Activated gamma-delta T cell treated with Interleukin-2 at 50 U/mL for 16 hours (primary cell): ENCODE measurements around the gene KLRD1.
"Not testable (repeated sequence)": the region's sequence is repeated elsewhere in the genome, so short reads cannot be mapped to it uniquely, and the experiment has no call there.

ENCODE experiments used
- DNase-seq: peaks from one replicate; pipeline ENCODE4 v3.0.0-alpha.2; 2020

The KLRD1 gene, protein sequence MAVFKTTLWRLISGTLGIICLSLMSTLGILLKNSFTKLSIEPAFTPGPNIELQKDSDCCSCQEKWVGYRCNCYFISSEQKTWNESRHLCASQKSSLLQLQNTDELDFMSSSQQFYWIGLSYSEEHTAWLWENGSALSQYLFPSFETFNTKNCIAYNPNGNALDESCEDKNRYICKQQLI

DNA sequence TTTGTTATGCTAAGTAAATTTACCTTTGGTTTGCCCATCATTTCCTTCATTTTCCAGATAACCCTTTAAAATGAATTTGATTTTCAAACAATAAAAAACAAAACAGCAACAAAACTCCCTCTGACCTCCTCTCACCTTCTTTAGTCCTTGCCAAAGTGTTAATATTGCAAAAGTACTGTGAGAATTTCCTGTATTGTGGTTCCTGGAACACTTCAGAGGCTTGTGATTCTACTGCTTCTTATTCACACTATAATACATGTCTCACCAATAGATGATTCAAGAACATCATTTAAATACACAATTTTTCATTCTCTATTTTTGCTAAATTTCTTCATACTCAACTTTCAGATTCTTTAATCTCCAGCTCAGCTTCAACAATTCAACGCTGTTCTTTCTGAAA lies at the start of gene KLRD1:
Gene KLRD1, plus strand, starts transcription at position 241 of the 400 bp plus-strand sequence. CDS start 208 bp downstream, outside the sequence.
- no peak for DNase-seq

DNA sequence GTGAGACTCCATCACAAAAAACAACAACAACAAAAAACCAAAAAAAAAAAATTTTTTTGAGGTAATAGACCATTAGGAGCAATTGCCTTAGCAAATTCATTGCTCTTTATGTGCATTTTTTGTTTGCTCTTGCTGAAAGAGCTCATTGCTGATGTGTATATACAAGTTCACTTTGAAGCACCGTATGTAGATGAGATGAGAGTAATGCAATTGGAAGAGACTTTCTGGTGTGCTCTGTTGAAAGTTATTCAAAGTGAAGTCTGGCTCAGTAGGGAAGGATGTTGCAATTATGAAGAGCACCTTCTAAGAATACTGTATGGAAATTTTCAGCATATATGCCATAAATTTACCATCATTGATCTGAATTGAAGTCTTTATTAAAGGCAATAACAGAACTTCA lies 46.7 kb upstream of the KLRD1 start:
- DNase-seq, result no peak

DNA sequence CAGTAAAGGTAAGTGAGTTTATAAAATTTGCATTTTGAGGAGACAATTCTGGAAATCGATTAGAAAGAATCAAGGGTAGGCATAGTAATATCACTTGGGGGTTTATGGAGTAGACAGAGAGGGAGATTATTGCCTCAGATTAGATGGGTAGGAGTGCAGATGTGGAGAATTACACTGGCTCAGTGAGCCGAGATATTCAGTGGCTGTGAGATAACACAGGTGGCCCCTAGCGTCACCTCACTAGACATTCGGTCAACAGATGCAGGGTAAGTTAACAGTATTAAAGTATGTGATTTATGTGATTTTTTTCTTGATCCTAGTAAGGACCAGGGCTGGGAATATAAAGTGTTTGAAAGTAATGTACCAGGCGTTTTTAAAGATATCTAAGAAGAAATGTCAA lies 39.6 kb upstream of the KLRD1 start:
- DNase-seq, result no peak

DNA sequence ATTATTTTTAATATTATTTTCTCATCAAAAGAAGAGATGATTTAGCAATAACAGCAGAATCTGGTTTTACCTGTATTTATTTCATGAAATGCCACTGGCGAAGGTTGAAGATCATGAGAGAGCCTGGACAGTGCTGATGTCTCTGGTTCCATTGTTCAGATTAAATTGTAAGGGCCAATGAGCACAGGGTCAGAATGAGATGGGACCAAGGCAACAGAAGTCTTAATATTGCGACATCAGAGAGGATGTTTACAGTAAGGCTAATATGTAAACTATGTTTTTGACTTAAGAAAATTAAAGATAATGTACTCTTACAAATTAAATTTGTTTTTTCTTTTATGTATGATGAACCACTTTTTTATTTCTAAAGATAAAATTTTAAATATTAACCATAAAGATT lies 35.2 kb upstream of the KLRD1 start:
- no peak for DNase-seq

DNA sequence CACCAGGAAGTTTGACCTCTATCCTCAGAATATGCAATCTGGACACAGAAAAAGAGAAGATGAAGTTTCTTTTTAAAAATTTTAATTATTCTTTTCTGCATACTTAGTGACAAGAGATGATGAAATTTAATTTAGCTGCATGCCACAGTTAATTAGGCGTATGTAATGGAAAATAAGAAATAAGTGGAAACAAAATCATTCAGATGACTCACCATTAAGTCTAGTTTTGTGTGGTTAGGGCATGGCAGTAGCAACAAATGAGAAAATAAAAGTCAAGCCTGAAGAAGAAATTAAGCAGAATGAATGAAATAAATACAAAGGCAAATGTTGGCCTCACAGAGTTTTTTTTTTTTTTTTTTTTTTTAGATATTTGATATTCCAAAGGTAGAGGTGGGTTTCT lies 30.9 kb upstream of the KLRD1 start:
- no peak for DNase-seq

DNA sequence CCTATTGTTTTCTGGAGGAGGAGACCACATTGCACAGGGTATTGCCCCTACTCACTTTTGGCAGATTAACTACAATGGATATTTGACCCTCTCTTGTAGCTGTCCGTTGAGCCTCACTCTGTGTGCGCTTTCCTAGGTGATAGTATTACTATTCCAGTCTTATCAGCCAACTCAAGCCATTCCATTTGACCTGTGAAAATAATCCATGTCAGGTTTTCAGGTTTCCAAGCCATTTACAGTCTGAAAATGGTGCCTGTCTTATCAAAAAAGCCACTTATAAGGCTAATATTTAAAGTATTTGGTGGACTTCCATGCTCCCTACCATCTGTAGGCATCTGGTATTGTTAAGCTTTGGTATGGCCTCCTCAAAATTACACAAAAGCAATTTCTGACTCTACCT lies 29.6 kb upstream of the KLRD1 start:
- DNase-seq, result no peak

DNA sequence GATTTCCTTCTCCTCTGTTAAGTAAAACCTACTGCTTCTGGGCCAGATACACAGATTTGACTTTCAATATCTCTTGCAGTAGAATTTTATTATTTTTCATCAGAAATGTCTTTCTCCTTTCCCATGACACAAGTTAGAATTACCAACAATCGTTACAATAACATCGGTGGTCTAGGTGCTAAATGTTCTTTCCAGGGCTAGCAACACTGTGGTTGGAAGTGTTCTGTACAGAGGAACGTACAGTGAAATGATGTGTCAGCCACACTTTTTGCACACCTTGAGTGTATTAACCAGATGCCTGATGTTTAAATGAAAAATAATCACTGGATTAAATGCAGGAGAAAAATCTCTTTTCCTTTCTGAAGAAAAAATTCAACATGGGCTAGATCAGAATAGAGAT lies 27.7 kb upstream of the KLRD1 start:
- peak; percentile 18 for DNase-seq

DNA sequence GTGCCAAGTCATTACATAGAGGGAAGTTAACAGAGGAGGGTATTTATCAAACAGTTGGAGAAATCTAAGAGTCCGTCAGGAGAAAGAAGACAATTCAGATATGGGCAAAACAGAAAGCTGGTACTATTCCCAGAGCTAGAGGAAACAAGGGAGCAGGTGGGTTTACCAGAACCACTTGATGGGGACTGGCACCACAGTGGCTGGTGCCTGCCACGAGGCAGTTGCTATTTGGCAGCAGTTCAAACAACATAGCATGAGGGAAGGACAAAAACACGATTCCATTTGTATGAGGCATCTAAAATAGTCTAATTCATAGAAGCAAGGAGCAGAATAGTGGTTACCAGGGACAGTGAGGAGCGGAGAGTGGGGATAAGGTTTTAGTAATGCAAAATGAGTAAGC lies 24.6 kb upstream of the KLRD1 start:
- no peak for DNase-seq

DNA sequence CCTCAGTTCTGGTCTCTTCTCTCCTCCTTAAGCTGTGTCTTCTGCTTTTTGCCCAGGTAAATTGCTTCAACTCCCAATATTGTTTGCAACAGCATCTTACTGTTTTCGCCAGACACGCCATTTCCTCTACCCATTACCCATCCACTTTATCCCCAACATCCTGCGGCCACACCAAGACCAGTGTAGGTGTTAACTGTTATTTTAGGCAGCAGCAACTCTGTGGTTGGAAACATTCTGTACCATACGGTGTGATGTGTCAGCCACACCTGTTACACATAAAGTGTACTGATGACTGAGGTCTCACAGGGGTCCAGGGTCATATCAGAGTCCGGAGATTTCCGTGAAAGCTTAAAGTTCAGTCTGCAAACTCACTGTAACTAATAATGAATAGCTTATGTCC lies 21.8 kb upstream of the KLRD1 start:
- peak; percentile 44 for DNase-seq

DNA sequence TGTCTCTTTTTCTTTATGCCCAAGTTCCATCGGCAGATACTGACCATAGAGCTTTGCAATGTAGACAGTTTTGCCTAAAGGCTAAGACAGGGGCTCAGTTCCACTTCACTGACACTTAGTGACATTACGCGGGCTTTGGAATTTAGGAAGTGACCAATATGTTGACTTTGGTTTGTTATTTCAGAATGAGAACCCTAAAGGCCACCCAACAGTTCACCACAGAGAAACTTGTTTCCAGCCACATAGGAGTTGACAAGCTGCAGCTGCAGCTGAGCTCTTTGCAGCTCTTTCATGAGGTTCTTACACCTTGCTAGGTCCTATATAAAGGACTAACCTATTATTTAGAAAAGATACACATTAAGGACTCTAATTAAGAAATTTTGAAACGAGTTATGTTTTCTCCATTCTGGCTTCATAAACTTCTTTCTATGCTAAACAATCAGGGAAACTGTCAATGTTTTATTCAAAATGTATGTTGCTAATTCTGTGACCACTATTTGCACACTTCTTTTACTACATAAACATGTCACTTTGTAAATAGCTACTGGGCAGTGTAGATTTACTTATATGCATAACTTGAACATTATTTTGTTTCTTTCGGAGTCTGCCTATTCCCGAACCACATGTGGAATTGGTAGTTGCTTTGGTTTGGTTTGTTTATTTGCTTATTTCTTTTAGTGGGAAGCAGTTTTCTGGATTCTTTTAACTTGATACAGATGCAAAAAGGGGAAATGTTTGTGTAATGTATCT lies 18.5 kb upstream of the KLRD1 start:
- DNase-seq, result no peak

DNA sequence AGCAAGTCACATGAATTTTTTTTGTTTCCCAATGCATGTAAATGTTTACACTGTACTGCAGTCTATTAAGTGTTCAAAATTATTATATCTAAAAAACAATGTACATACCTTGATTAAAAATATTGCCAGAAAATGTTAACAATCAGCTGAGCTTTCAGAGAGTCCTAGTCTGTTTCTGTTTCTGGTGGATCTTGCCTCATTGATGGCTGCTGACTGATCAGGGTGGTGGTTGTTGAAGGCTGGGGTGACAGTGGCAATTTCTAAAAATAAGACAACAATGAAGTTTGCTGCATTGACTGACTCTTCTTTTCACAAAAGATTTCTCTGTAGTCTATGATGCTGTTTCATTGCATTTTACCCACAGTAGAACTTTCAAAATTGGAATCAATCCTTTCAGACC lies 16.6 kb upstream of the KLRD1 start:
- DNase-seq, result no peak

DNA sequence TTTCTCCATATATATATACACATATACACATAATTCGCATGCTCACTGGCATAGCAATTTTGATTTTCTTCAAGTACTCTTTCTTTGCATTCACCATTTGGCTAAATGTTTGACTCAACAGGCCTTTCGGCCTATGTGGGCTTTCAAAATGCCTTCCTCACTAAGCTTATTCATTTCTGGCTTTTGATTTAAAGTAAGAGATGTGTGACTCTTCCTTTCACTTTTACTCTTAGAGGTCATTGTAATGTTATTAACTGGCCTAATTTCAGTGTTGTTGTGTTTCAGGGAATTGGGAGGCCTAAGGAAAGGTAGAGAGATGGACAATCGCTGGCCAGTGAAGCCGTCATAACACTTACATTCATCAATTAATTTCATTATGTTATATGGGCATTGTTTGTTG lies 14.5 kb upstream of the KLRD1 start:
- no peak for DNase-seq

DNA sequence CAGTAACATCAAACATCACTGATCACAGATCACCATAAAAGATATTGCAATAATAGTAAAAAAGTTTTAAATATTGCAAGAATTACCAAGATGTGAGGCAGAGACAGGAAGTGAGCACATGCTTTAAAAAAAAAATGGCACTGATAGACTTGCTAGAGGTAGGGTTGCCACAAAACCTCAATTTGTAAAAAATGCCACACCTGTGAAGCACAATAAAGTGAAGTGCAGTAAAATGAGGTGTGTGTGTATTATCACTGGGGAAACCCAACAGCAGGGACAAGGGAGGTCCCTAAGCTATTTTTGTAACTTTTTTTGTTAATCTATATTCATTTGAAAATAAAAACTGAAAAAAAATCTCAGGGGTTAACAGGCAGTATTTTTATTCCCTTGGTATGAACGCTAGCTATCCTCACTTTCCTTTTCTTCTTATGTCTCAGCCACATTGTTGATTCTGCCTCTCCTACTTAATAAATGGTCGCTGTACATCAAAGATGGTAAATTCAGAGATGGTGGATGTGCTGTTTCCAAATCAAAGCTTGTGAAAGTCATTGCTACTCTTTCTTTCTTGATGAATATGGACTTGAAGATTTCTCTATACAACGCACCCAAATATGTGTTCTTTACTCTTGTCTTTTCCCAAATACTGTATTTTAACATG lies 14.0 kb upstream of the KLRD1 start:
- DNase-seq, result peak; percentile 33

DNA sequence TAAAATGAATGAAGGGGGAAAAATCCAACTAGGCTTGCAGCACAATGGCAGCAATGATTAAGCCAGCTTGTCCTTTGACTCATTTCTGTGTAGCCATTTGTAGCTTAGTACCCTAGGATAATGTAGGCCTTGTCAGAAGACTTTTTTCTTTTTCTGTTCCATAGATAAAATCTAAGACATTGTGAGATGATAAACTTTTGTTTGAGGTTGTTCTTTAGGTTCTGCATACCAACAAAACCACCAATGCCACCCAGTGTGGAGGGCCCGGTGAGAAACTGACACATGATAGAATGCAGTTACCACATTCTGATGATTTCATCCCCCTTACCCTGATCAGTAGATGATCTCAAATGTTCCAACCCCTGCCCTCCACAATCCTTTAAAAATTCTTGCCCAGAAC lies 6.6 kb upstream of the KLRD1 start:
- DNase-seq, result no peak

DNA sequence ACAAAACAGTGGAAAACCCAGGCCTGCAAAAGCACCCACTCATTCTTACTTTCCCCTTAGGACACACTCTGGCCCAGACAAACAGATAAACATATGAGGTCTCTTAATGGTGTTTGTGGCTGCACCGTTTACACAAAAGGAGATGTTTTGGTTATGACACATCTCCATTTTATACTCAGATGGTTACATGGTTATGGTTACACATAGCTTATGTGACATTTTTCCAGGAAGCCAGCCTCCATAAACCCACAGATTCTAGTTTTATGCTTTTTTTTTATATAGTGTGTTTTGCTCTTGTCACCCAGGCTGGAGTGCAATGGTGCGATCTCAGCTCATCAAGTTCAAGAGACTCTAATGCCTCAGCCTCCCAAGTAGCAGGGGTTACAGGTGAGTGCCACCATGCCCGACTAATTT lies 3.5 kb upstream of the KLRD1 start:
- peak; percentile 30 for DNase-seq

DNA sequence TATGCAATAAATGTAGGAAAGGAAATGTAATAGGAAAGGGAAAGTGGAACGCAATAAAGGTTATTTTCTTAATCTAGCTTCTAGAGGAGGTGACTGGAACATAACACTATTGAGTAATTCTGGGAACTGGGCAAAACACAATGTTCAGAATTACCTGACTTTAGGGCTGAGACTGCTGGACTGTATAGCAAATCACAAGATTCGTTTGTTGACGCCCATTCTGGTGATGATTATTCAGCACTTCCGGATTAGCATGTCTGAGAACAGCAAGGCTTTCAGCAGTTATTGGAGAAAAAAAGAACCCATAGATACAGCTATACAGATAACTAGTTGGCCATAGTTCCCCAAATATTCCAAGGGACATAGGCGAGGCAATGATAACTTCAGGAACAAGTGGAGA lies 2.3 kb upstream of the KLRD1 start:
- DNase-seq, result peak; percentile 27

DNA sequence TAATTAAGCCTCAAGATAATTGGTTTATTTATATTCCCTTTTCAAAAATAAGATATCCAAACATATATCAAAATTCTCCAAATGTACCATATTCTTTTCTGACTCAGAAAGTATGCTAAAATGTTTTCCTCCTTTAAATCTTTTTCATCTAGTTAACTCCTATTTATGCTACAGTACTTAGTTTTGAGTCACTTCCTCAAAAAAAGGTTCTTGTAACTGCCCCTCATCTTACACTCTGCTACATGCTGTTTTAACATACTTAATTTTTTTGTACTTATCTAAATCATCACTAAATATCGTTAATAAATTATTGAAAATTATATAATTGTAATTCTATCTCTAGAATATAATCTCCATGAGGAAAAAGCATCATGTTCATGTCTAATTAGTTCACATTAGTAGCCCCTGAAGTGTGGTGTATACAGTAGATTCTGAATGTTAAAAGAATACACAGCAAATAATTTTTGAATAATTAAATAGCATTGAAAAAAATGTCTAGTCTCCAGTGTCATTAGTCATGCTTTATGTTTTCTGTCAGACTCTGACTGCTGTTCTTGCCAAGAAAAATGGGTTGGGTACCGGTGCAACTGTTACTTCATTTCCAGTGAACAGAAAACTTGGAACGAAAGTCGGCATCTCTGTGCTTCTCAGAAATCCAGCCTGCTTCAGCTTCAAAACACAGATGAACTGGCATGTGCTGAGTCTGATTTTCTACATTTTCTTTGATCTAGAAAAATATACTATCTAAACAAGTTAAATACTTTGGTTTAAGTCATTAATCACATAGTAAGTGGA lies 3.5 kb downstream of the KLRD1 start:
- no peak for DNase-seq

DNA sequence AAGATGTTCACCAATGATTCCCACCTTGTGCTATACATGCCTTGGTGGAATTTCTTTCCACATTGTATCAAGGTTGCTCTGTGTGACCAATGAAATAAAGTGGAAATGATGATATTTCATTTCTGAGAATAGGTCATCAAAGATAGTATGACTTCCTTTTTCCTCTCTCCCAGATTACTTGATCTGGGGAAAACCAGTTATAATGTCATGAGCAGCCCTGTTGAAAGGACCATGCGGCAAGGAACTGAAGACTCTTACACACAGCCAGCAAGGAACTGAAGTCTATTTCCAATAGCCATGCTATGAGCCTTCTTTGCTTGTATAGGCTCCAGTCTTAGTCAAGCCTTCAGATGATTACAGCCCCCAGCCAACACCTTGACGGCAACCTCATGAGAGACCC lies 11.7 kb downstream of the KLRD1 start:
- DNase-seq, result no peak

DNA sequence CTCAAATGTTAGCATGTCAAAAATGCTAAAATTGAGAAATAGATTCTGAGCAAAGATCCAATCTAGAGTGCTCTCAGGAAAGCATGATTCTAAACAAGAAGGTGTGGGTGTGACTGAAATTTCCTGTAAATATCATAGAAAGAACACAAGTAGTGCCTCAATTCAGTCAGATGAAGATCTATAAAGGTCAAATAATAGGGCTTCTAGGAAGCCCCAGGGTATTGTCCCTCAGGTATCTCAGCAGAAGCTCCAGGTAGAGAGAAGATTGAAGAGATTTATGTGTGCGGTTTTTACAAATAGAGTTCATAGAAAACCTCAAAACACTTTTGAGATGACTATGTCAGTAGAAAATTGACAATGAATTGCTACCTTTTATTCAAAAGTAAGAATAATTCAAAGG lies 13.0 kb downstream of the KLRD1 start:
- DNase-seq, result no peak

DNA sequence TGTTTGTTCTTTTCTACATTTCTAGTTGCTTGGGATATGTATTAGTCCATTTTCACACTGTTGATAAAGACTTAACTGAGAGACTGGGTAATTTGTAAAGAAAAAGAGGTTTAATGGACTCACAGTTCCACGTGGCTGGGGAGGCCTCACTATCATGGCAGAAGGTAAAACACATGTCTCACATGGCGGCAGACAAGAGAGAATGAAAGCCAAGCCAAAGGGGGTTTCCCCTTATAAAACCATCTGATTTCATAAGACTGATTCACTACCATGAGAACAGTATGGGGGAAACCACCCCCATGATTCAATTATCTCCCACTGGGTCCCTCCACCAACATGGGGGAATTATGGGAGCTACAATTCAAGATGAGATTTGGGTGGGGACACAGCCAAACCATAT lies 21.0 kb downstream of the KLRD1 start:
- DNase-seq, result not testable (repeated sequence)

DNA sequence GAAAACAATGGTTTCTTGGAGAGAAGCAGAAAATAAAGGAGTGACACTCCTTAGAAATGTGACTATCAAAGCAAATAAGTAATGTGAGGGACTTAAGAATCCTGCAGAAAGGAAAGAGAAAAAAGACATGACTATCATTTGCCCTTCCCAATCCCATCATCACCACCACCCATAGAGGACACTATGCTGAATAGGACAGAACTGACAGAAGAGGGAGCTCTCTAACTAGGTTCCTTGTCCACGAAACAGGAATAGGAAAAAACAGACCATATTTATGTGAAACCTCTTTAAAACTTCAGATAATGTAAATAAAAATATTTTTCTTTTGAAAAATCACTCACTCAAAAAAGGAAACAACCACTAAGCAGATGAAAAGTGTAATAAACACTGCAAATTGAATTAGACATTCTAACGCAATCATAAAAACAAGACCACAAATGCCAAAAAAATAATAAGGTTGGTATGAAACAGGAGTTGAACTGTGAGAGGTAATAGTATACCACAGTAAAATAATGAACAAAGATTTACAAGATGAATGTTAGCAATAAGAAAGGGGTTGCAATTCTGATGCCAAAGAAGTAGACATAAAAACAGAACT lies 24.1 kb downstream of the KLRD1 start:
- no peak for DNase-seq

DNA sequence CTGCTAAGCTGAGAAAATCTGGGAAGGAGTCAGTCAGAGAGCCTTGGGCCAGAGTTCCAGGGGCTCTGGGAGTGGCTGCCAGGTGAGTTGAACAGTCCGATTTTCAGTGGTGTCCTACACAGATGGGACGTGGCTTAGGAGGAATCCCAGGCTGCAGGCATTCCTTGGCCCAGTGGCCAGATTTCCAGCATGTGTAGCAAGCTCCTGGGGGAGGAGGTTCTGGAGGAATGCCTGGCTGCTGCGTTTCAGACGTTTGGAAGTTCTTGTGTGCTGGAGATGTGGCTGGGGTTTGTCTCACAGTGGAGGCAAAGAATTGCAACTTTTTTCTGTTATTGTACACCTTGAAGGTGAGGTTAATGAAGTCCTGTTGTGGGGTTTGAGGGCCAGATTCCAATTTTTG lies 28.5 kb downstream of the KLRD1 start:
- not testable (repeated sequence) for DNase-seq

DNA sequence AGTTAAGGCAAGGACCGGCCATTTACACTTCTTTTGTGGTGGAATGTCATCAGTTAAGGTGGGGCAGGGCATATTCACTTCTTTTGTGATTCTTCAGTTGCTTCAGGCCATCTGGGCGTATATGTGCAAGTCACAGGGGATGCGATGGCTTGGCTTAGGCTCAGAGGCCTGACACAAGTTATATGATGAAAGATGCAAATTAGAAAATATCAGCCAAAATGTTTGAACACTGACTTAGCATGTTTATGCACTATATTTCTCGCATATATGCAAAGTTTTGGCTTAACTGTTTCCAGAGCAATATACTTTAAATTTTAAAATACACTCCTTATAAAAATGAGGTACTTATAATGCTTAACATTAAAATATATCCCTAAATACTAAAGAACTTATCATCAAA lies 30.8 kb downstream of the KLRD1 start:
- not testable (repeated sequence) for DNase-seq
